NCI-H2107 (cell line): ENCODE measurements around the gene AFAP1.
"Not testable (repeated sequence)": the region's sequence is repeated elsewhere in the genome, so short reads cannot be mapped to it uniquely, and the experiment has no call there.

ENCODE experiments used
- DNase-seq: peaks from one replicate; lab custom pipeline; 2025; lab: John Stamatoyannopoulos, UW

AFAP1 gene

GRCh38 chr4:7945709-7946380 is 6.2 kb upstream of the AFAP1 start:
- DNase-seq: no peak

- no peak for DNase-seq
Observed at GRCh38 chr4:7944599-7945220, 5.0 kb upstream of the AFAP1 start.

- not testable (repeated sequence) for DNase-seq
Observed at GRCh38 chr4:7943688-7944087, 4.0 kb upstream of the AFAP1 start.

- no peak for DNase-seq
Observed at GRCh38 chr4:7943211-7943610, 3.5 kb upstream of the AFAP1 start.

GRCh38 chr4:7941965-7942496 is 2.4 kb upstream of the AFAP1 start:
- DNase-seq: no peak

- DNase-seq: no peak
Observed at GRCh38 chr4:7941111-7941964, 1.7 kb upstream of the AFAP1 start.

GRCh38 chr4:7938609-7939376 is 868 bp downstream of the AFAP1 start:
- DNase-seq: no peak

- DNase-seq: no peak
Observed at GRCh38 chr4:7938266-7938608, 1.4 kb downstream of the AFAP1 start.

- DNase-seq: no peak
Observed at GRCh38 chr4:7937006-7937405, 2.7 kb downstream of the AFAP1 start.

GRCh38 chr4:7933651-7934510 is 5.8 kb downstream of the AFAP1 start:
- no peak for DNase-seq

GRCh38 chr4:7932287-7932686 is 7.4 kb downstream of the AFAP1 start:
- no peak for DNase-seq

GRCh38 chr4:7929118-7929951 is 10.3 kb downstream of the AFAP1 start:
- no peak for DNase-seq

- DNase-seq: no peak
Observed at GRCh38 chr4:7928711-7929110, 10.9 kb downstream of the AFAP1 start.

- no peak for DNase-seq
Observed at GRCh38 chr4:7926822-7927221, 12.8 kb downstream of the AFAP1 start.

GRCh38 chr4:7924570-7924969 is 15.1 kb downstream of the AFAP1 start:
- no peak for DNase-seq

GRCh38 chr4:7924163-7924562 is 15.5 kb downstream of the AFAP1 start:
- no peak for DNase-seq

- DNase-seq: no peak
Observed at GRCh38 chr4:7922466-7922865, 17.2 kb downstream of the AFAP1 start.

GRCh38 chr4:7918981-7919380 is 20.7 kb downstream of the AFAP1 start:
- no peak for DNase-seq

- not testable (repeated sequence) for DNase-seq
Observed at GRCh38 chr4:7918187-7918586, 21.5 kb downstream of the AFAP1 start.

- DNase-seq: peak; percentile 7
Observed at GRCh38 chr4:7917669-7918068, 22.0 kb downstream of the AFAP1 start.
